Thymus (tissue), 11 donors: ENCODE data around the gene MYH15. TPM values are rescaled to one million over a fixed set of nuclear protein-coding genes. Genes with fewer than 3 reads are reported as not detected.

ENCODE experiments used
- DNase-seq, 9 donors: peaks; one replicate each; pipeline ENCODE4 v3.0.0-alpha.2; 2013; ENCODE audit warnings: low spot score in 9 of 9, low read depth in 6 of 9, missing footprints in 1 of 9
- H3K27ac ChIP-seq, 2 donors: one replicate each; pipeline ENCODE4 v1.5.1; 2013; ENCODE audit warnings: control low read depth in 1 of 2, low read depth in 1 of 2, low read length in 1 of 2, mild to moderate bottlenecking in 1 of 2, moderate library complexity in 1 of 2
- H3K27me3 ChIP-seq, 2 donors: one replicate each; pipeline ENCODE4 v1.5.1; 2013; ENCODE audit warnings: low read length in 1 of 2; ENCODE audit not compliant: control insufficient read depth in 2 of 2, insufficient read depth in 1 of 2
- H3K36me3 ChIP-seq, 2 donors: one replicate each; pipeline ENCODE4 v1.5.1; 2013; ENCODE audit warnings: low read length in 1 of 2, mild to moderate bottlenecking in 1 of 2, moderate library complexity in 1 of 2; ENCODE audit not compliant: control insufficient read depth in 2 of 2, insufficient read depth in 2 of 2
- H3K4me1 ChIP-seq, 2 donors: one replicate each; pipeline ENCODE4 v1.5.1; 2013; ENCODE audit warnings: low read length in 2 of 2; ENCODE audit not compliant: control insufficient read depth in 2 of 2, insufficient read depth in 2 of 2
- H3K4me3 ChIP-seq, 2 donors: one replicate each; pipeline ENCODE4 v1.5.1; 2013; ENCODE audit warnings: low read length in 2 of 2, control low read depth in 1 of 2, mild to moderate bottlenecking in 1 of 2
- H3K9me3 ChIP-seq, 2 donors: one replicate each; pipeline ENCODE4 v1.5.1; 2013; ENCODE audit warnings: low read length in 1 of 2, mild to moderate bottlenecking in 1 of 2; ENCODE audit not compliant: control insufficient read depth in 2 of 2, insufficient read depth in 1 of 2
- WGBS: extraction: QIAGEN DNeasy Blood & Tissue Kit; methylation state at CpG from one replicate; pipeline ENCODE4 v1.1.7; 2013; 5-methylcytosine and 5-hydroxymethylcytosine counted together
- polyA plus RNA-seq: library from polyadenylated mRNA; stranded (reverse); fragments of 200-250 nt; gene quantifications from one replicate; pipeline ENCODE4 v1.2.3, GENCODE V29; 2013
- total RNA-seq: library from RNA; stranded (reverse); fragments of 120-200 nt; gene quantifications from one replicate; pipeline ENCODE4 v1.2.4, GENCODE V29; 2013
- donor health status: healthy.

The MYH15 gene
- total and polyA plus RNA-seq, 2 donors = 0.16 to 0.19 TPM

DNA sequence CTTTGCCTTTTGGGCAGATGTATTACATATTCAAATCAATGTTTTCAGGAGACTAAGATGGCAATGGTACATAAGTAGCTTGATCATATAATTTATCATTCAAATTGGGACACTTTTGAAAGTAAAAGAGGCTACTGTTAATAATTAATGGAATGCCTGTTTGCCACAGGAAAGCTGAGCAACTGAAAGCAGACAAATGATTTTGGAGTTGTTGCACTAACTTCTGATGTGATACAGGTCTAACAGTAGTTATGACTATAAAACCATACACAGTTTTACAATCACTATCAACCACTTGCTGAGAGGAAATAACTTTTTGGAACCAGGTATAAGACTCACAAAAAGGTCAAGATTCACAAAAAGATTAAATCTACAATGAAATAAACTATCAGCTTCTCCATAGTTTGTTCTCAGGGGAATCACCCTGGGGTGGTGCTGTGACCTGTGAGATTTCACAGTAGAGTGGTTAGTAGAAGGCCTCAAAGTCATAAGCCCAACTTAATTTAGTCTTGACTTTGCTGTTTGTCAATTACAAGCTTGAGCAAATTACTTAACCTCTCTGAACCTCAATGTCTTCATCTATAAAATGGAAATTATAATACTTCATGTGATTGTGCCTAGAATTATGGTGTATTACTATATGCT is 171.4 kb downstream of the MYH15 start:
- H3K9me3 ChIP-seq = no peaks in the 10 kb centered on the region
- no peak for DNase-seq
- no peak overlapping the region for H3K27ac ChIP-seq
- no peaks in the 10 kb centered on the region for H3K4me1 ChIP-seq
- no peaks in the 10 kb centered on the region for H3K27me3 ChIP-seq
- no peak overlapping the region for H3K4me3 ChIP-seq
- no peaks in the 10 kb centered on the region for H3K36me3 ChIP-seq

DNA sequence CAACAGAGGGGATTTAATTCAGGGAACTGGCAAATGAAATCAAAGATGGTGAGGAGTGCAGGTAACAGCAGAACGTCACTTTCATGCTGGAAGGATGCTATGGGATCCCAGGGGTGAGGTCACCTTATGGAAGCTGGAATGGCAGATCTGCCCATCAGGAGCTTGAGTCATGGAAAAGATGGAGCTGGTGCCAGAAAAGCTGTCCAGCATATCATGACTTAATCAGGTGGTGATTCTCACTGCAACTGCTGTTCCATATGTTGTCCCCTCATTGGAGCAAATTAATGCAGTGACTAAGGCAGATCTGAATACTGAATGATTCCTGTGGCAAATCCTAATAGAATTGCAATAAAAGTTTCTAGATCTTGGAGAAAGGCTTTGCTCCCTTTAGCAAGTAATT is 175.7 kb downstream of the MYH15 start:
- Histone ChIP-seq H3K27me3 (no peaks in the 10 kb centered on the region), H3K27ac (no peak overlapping the region), H3K36me3 (no peaks in the 10 kb centered on the region), H3K9me3 (no peaks in the 10 kb centered on the region), H3K4me1 (no peaks in the 10 kb centered on the region), H3K4me3 (no peak overlapping the region)
- no peak for DNase-seq
- 99% methylated on average over 1 of the region's 1 CpG for WGBS

DNA sequence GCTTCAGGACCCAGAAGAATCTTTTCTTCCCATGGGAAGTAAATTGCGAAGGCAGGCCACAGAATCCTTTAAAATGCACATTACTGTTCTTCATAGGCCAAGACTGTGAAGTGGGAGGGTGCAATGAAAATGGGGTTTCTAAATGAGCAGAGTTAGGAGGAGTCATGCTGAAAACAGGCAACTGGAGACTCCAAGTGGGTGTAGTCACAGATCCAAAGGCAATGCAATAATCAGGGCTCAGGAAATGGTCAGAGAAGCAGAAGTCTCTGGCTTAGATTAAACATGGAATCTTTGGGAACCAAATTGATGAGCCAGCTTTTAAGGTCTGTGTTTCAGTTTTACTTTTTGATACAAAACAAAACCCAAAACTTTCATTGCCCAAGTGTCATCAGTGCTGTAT is 176.4 kb downstream of the MYH15 start:
- H3K9me3 ChIP-seq = no peaks in the 10 kb centered on the region
- no peaks in the 10 kb centered on the region for H3K4me1 ChIP-seq
- no peak overlapping the region for H3K27ac ChIP-seq
- no peak for DNase-seq
- 96% methylated on average over 1 of the region's 1 CpG for WGBS
- H3K36me3 ChIP-seq = no peaks in the 10 kb centered on the region
- no peak overlapping the region for H3K4me3 ChIP-seq
- H3K27me3 ChIP-seq = no peaks in the 10 kb centered on the region

DNA sequence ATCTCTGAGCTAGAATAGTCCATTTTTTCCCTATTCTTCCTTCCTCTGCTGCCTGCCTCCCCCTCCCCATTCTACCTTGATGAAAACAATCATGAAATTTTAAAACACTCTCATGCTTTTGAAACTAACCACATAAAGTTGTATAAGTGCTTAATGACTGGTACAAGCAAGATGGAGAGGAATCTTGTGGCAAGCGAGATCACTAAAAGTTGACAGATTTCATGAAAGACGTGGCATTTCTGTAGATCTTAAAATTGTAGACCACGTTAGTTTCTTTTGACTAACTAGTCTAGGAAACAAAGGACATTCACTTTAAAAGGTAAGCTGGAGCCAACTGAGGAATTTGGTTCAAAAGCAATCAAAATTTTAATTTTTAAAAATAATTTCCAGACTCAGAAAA is 178.6 kb downstream of the MYH15 start:
- H3K27me3 ChIP-seq = no peaks in the 10 kb centered on the region
- DNase-seq = no peak
- no peak overlapping the region for H3K27ac ChIP-seq
- 95% methylated on average over 3 of the region's 3 CpGs for WGBS
- no peaks in the 10 kb centered on the region for H3K36me3 ChIP-seq
- no peaks in the 10 kb centered on the region for H3K9me3 ChIP-seq
- no peak overlapping the region for H3K4me3 ChIP-seq
- no peaks in the 10 kb centered on the region for H3K4me1 ChIP-seq

Other genes starting within 250 kb of the MYH15 start
- 0.24 TPM for gene HHLA2, start 214.0 kb downstream of the MYH15 start, total RNA-seq
- gene HHLA2, start 214.0 kb downstream of the MYH15 start, polyA plus RNA-seq = 0.55 TPM
- 21.4 TPM for gene CIP2A, start 78.8 kb upstream of the MYH15 start, total RNA-seq
- gene CIP2A, start 78.8 kb upstream of the MYH15 start, polyA plus RNA-seq = 2.0 TPM
- 12.7 TPM for gene DZIP3, start 79.1 kb upstream of the MYH15 start, total RNA-seq
- 13.4 TPM for gene DZIP3, start 79.1 kb upstream of the MYH15 start, polyA plus RNA-seq
- gene RETNLB, start 246.8 kb upstream of the MYH15 start, total RNA-seq = not detected
- gene RETNLB, start 246.8 kb upstream of the MYH15 start, polyA plus RNA-seq = 0.09 TPM